Ovary (tissue), 9 donors: ENCODE measurements around the gene POLA1. TPM values are rescaled to one million over a fixed set of nuclear protein-coding genes. Genes with fewer than 3 reads are reported as not detected.

Experiments used
- DNase-seq, 5 donors: peaks; one replicate each; pipeline ENCODE4 v3.0.0-alpha.2; 2019 to 2020
- H3K27ac ChIP-seq, 2 donors: fragments of 200-600 bp; one replicate each; pipeline versions ENCODE4 v1.5.1 to v1.8.0; 2019 to 2022
- H3K27me3 ChIP-seq: fragments of 200-600 bp; one replicate; pipeline ENCODE4 v1.8.0; 2022
- H3K36me3 ChIP-seq: fragments of 200-600 bp; sonication (generic); one replicate; pipeline ENCODE4 v1.5.1; 2019
- H3K4me1 ChIP-seq: one replicate; pipeline ENCODE4 v1.8.1; 2013; ENCODE audit warnings: mild to moderate bottlenecking, moderate library complexity; ENCODE audit not compliant: insufficient read depth
- H3K4me3 ChIP-seq: fragments of 200-600 bp; sonication (generic); one replicate; pipeline ENCODE4 v1.5.1; 2017
- H3K9me3 ChIP-seq, 2 donors: fragments of 200-600 bp in 1 of 2; sonication (generic) in 1 of 2; one replicate each; pipeline versions ENCODE4 v1.5.1 to v1.8.1; 2013 to 2019; ENCODE audit warnings: mild to moderate bottlenecking in 1 of 2, moderate library complexity in 1 of 2
- EP300 ChIP-seq: sonication (generic); formaldehyde crosslinking; IDR thresholded peaks from one replicate; pipeline ENCODE4 v1.6.1; 2017; ENCODE audit warnings: antibody characterized with exemption
- POLR2A ChIP-seq: fragments of 450-650 bp; IDR thresholded peaks from one replicate; pipeline ENCODE4 v1.6.1; 2017; ENCODE audit warnings: antibody characterized with exemption, mild to moderate bottlenecking, moderate library complexity
- WGBS, 3 donors: extraction: QIAGEN DNeasy Blood & Tissue Kit in 1 of 3; methylation state at CpG; one replicate each; pipeline versions ENCODE4 v1.1.5 to v1.1.7; 2013 to 2017; 5-methylcytosine and 5-hydroxymethylcytosine counted together
- intact Hi-C, 4 donors: fragments of 100-400 bp; cut with DNase I; formaldehyde crosslinking; loops; one replicate each; pipeline versions ENCODE4 v1.11.0 to v1.15.1; 2022 to 2023
- polyA plus RNA-seq, 2 donors: library from polyadenylated mRNA; stranded (reverse); fragments of 200-250 nt in 1 of 2; fragments of 350-450 nt in 1 of 2; fragmentation: Illumina TruSeq in 1 of 2; extraction: RNeasy Lipid Tissue Mini Kit (QIAGEN cat#74804) in 1 of 2; gene quantifications; one replicate each; pipeline ENCODE4 v1.2.3, GENCODE V29; 2013 to 2014
- total RNA-seq, 7 donors: library from RNA; depleted of rRNA in 2 of 7; stranded (reverse); fragments of >200 nt in 2 of 7; fragmentation: NEBNext Ultra II Directional in 3 of 7; extraction: Animal tissue kit (Norgen Biotek cat#: 25700) in 3 of 7; gene quantifications; one replicate each; pipeline versions ENCODE4 v1.1.0 to v1.2.4, GENCODE V29; 2016 to 2023
- TF ChIP-seq, protein P1 (sequence below), 3 donors: fragments of 450-650 bp in 2 of 3; fragments of 200-600 bp in 1 of 3; IDR thresholded peaks; one replicate each; pipeline versions ENCODE4 v1.5.1 to v1.8.0; 2016 to 2022; ENCODE audit warnings: antibody characterized with exemption in 3 of 3, mild to moderate bottlenecking in 1 of 3
- donor health status: DM: no; HTN: no; CAD: no; lungs with moderate emphysema.
- donor health status: DM: no; HTN: no; CAD: no.
- donor health status: Bipolar disorder and iron deficiency.
- donor health status: DM: yes; HTN: yes; CAD: no.
- donor health status: DM: no; HTN: no; CAD: no.
- donor health status: DM: yes; HTN: yes; CAD: no.

Gene POLA1
- total and polyA plus RNA-seq, 9 donors = 5.9 to 20.2 (median 14.1) TPM

DNA sequence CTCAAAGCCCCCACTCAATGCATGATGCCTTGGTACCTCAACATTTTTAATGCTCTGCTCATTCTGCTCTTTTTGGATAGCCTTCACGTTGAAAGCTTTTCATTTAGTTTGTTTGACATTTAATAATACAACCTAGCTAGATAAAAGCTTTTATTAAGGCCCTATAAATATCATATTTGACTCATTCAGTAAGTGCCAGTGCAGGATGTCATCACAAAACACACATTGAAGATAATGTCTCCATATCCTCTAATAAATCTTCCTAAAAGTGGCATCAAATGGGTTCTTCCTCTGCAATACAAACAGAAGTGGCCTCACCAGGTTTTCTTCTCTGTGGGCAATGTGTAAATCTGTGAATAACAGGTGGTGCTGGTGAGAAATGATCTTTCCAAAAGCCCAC, 34.6 kb upstream of the POLA1 start:
- Histone ChIP-seq H3K9me3 (no peaks in the 10 kb centered on the region), H3K27ac (no peak overlapping the region), H3K27me3 (no peaks in the 10 kb centered on the region), H3K4me1 (no peaks in the 10 kb centered on the region), H3K4me3 (no peak overlapping the region), H3K36me3 (no peaks in the 10 kb centered on the region)
- 24 to 36% (median 27%) methylated on average over 1 of the region's 1 CpG for WGBS, 3 donors
- intact Hi-C loops = no loop called here
- DNase-seq = no peak
- TF ChIP-seq POLR2A = no peak
- TF ChIP-seq, protein P1, sequence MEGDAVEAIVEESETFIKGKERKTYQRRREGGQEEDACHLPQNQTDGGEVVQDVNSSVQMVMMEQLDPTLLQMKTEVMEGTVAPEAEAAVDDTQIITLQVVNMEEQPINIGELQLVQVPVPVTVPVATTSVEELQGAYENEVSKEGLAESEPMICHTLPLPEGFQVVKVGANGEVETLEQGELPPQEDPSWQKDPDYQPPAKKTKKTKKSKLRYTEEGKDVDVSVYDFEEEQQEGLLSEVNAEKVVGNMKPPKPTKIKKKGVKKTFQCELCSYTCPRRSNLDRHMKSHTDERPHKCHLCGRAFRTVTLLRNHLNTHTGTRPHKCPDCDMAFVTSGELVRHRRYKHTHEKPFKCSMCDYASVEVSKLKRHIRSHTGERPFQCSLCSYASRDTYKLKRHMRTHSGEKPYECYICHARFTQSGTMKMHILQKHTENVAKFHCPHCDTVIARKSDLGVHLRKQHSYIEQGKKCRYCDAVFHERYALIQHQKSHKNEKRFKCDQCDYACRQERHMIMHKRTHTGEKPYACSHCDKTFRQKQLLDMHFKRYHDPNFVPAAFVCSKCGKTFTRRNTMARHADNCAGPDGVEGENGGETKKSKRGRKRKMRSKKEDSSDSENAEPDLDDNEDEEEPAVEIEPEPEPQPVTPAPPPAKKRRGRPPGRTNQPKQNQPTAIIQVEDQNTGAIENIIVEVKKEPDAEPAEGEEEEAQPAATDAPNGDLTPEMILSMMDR (IDR thresholded peaks at IDR 0.05) = no peak
- TF ChIP-seq EP300 = no peak

DNA sequence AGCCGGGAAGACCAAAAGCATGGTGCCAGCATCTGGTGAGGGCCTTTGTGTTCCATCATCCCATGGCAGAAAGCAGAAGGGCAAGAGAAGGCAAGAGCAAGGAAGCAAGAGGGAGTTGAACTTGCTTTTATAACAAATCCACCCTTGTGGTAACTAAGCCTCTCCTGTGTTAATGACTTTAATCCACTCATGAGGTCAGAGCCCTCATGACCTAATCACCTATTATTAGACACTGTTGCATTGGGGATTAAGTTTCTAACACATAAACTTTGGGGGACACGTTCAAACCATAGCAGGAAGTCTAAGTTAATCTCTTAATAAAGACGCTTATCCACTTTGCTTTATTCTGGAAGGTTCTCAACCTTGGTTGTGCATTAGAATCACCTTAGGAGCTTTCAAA, 34.1 kb upstream of the POLA1 start:
- Histone ChIP-seq H3K9me3 (no peaks in the 10 kb centered on the region), H3K36me3 (no peaks in the 10 kb centered on the region), H3K4me3 (no peak overlapping the region), H3K27ac (no peak overlapping the region), H3K4me1 (no peaks in the 10 kb centered on the region), H3K27me3 (no peaks in the 10 kb centered on the region)
- DNase-seq = no peak
- WGBS, 3 donors = 70 to 72% (median 70%) methylated on average over 3 of the region's 3 CpGs
- TF ChIP-seq, protein P1 (IDR thresholded peaks at IDR 0.05) = no peak
- intact Hi-C loops = no loop called here

DNA sequence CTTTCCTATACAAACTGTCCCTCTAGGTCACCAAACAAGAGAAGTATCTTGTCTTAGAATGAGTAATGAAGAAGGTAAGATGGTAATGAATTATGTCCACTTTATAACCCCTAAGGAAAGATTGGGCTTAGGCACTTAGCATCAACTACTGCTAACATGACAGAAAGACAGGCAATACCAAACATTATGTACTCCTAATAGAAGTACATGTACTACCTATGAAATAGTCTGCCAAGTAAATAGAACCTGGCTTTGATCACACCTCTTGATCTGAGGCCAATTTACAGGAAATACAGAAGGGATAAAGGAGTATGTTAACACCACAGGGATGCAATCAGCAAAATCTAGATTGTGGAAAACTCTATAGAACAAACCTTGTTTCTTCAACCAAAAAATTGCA, 32.4 kb upstream of the POLA1 start:
- H3K4me1 ChIP-seq = no peaks in the 10 kb centered on the region
- no peaks in the 10 kb centered on the region for H3K27me3 ChIP-seq
- H3K27ac ChIP-seq = no peak overlapping the region
- H3K36me3 ChIP-seq = no peaks in the 10 kb centered on the region
- no peak overlapping the region for H3K4me3 ChIP-seq
- no peak for DNase-seq
- intact Hi-C loops = no loop called here
- H3K9me3 ChIP-seq = no peaks in the 10 kb centered on the region
- TF ChIP-seq, protein P1 (IDR thresholded peaks at IDR 0.05) = no peak
- no peak for TF ChIP-seq POLR2A
- TF ChIP-seq EP300 = no peak

DNA sequence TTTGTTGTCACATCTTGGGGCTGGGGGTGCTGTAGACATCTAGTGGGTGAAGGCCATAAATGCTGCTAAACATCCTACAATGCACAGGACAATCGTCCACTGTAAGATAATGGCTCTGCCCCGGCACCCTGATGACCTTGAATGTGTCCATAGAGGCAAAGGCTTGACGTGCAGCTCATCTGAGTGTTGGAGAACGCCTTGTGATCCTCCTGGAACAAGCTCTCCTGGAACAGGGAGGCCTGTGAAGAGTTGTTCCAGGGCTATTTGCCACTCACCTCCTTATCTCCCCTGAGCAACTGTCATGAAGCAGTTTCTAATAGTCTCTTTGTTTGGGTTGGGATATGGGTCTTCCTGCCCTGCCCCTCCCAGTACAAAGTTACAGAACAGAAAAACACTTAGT, 31.4 kb upstream of the POLA1 start:
- DNase-seq = no peak
- no peaks in the 10 kb centered on the region for H3K27me3 ChIP-seq
- H3K4me1 ChIP-seq = no peaks in the 10 kb centered on the region
- no peak overlapping the region for H3K27ac ChIP-seq
- TF ChIP-seq EP300 = no peak
- TF ChIP-seq POLR2A = no peak
- TF ChIP-seq, protein P1 (IDR thresholded peaks at IDR 0.05) = no peak
- no peaks in the 10 kb centered on the region for H3K9me3 ChIP-seq
- H3K4me3 ChIP-seq = no peak overlapping the region
- H3K36me3 ChIP-seq = no peaks in the 10 kb centered on the region
- 46 to 59% (median 54%) methylated on average over 4 of the region's 4 CpGs for WGBS, 3 donors
- intact Hi-C loops = no loop called here

DNA sequence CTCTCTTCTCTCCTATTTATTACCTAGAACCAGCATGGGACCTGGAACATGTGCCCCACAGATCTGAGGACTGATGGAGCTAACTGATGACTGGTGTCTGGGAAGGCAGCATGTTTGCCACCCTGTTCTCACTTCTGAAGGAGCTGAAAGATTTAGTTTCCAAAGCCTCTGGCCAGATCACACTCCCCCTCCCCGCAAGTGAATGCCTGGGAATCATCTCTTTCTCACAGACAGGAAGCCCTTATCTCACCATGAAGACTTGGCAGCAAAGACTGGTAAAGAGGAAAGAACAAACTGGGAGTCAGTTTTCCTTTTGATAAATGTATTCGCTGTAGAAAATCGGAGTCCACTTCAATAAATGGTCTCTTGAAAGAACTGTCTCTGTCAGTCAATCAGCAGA, 25.6 kb upstream of the POLA1 start:
- DNase-seq = no peak
- H3K36me3 ChIP-seq = no peaks in the 10 kb centered on the region
- intact Hi-C loops = no loop called here
- H3K4me1 ChIP-seq = no peaks in the 10 kb centered on the region
- no peaks in the 10 kb centered on the region for H3K9me3 ChIP-seq
- H3K27me3 ChIP-seq = no peaks in the 10 kb centered on the region
- H3K27ac ChIP-seq = no peak overlapping the region
- 22 to 27% (median 23%) methylated on average over 3 of the region's 3 CpGs for WGBS, 3 donors
- no peak overlapping the region for H3K4me3 ChIP-seq
- TF ChIP-seq, protein P1 (IDR thresholded peaks at IDR 0.05) = no peak
- TF ChIP-seq POLR2A (no peak), EP300 (no peak)
